Neutrophil (primary cell): ENCODE measurements around the gene OR10AD1.

Experiments
- H3K27ac ChIP-seq: fragments of 200-600 bp; sonication (generic); 2 replicates; pipeline ENCODE4 v1.5.1; 2016; ENCODE audit warnings: mild to moderate bottlenecking, moderate library complexity
- H3K27me3 ChIP-seq: fragments of 200-600 bp; sonication (generic); 2 replicates; pipeline ENCODE4 v1.6.0; 2016; ENCODE audit warnings: mild to moderate bottlenecking
- H3K36me3 ChIP-seq: fragments of 200-600 bp; sonication (generic); 2 replicates; pipeline ENCODE4 v1.5.1; 2017
- H3K4me1 ChIP-seq, 2 experiments: fragments of 200-600 bp in 1 of 2; sonication (generic) in 1 of 2; 1 replicate in 1 of 2; 2 replicates in 1 of 2; pipeline versions ENCODE4 v1.5.1 to v1.6.1; 2013 to 2016; ENCODE audit warnings: low read depth in 1 of 2, low read length in 1 of 2, mild to moderate bottlenecking in 1 of 2, moderate library complexity in 1 of 2; ENCODE audit not compliant: control insufficient read depth in 1 of 2, insufficient read depth in 1 of 2
- H3K4me3 ChIP-seq, 2 experiments: fragments of 200-600 bp in 1 of 2; sonication (generic) in 1 of 2; 1 replicate in 1 of 2; 2 replicates in 1 of 2; pipeline ENCODE4 v1.5.1; 2013 to 2016; ENCODE audit warnings: low read depth in 1 of 2, low read length in 1 of 2, mild to moderate bottlenecking in 1 of 2, moderate library complexity in 1 of 2
- H3K9me3 ChIP-seq: fragments of 200-600 bp; sonication (generic); 2 replicates; pipeline ENCODE4 v1.5.1; 2016
- TF ChIP-seq, protein P1 (sequence below): fragments of 200-600 bp; sonication (generic); IDR thresholded peaks from 2 replicates; pipeline ENCODE4 v1.5.1; 2016; ENCODE audit warnings: antibody characterized with exemption

The OR10AD1 gene

DNA sequence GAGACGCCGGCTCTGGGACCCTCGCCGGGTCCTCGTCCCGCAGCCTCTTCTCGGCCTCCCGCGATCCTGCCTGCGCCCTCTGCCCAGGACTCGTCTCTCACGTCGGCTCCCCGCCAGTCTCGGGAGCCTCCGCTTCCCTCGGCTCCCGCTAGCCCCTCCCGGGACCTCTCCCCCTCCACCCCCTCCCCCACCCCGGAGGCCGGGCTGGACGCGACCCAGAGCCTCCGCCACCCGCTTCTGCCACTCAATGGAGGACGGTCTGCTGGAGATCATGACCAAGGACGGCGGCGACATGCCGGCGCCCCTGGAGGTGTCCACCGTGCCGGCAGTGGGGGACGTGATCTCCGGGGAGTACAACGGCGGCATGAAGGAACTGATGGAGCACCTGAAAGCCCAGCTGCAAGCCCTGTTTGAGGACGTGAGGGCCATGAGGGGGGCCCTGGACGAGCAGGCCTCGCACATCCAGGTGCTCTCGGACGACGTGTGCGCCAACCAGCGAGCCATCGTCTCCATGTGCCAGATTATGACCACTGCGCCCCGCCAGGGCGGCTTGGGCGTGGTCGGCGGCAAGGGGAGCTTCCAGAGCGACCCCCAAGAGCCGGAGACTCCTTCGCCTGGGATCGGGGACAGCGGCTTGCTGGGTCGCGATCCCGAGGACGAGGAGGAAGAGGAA, 19.1 kb downstream of the OR10AD1 start:
- no peak overlapping the region for H3K27ac ChIP-seq
- H3K36me3 ChIP-seq: no peaks in the 10 kb centered on the region
- peak overlapping the region; percentile 72 to 81 for H3K4me3 ChIP-seq
- peaks cover 100% of the 10 kb centered on the region for H3K27me3 ChIP-seq
- H3K9me3 ChIP-seq: no peaks in the 10 kb centered on the region
- TF ChIP-seq, protein P1, sequence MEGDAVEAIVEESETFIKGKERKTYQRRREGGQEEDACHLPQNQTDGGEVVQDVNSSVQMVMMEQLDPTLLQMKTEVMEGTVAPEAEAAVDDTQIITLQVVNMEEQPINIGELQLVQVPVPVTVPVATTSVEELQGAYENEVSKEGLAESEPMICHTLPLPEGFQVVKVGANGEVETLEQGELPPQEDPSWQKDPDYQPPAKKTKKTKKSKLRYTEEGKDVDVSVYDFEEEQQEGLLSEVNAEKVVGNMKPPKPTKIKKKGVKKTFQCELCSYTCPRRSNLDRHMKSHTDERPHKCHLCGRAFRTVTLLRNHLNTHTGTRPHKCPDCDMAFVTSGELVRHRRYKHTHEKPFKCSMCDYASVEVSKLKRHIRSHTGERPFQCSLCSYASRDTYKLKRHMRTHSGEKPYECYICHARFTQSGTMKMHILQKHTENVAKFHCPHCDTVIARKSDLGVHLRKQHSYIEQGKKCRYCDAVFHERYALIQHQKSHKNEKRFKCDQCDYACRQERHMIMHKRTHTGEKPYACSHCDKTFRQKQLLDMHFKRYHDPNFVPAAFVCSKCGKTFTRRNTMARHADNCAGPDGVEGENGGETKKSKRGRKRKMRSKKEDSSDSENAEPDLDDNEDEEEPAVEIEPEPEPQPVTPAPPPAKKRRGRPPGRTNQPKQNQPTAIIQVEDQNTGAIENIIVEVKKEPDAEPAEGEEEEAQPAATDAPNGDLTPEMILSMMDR: no peak
- H3K4me1 ChIP-seq: peaks cover 14 to 23% of the 10 kb centered on the region in 2 experiments

DNA sequence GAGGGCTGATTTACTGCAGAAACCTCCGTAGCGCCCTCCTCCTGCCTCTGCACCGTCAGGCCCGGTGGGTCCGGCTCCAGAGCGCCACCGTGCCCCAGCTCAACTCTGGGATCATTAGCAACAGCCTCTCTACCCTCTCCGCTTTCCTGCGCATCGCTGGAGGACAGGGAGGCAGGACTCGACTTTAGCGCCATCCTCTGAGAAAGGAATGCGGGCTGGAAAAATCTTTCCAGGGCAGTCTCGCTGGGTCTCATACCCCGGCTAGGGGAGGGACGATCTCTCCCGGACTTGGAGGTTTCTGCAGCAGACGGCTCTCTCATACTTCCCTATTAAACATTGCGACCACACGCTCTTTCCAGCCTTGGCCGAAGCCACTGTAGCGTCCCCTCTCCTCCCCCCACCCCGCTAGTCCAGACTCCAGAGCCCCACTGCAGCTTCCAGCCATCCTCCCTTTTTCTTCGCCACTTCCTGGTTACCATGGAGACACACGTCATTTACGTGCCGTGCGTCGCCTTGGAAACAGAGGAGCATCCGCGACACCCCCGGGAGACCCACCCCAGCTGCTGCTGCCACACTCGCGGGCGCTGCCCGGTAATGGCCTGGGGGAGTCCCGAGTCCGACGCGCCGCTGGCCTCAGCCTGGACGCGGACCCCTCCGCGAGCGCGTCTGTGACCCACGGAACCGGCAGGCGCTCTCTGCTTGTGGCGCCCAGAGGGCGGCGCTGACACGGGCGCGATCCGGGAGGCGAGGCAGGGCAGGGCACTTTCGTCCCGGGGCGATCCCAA, 19.8 kb downstream of the OR10AD1 start, which contains the start of gene CCDC184:
Gene CCDC184 (plus strand): TSS at position 554 of the 785 bp plus-strand sequence. CDS start 479 bp downstream, outside the sequence.
- no peaks in the 10 kb centered on the region for H3K36me3 ChIP-seq
- peak within 1 kb of the TSS; percentile 72 to 81 for H3K4me3 ChIP-seq
- peaks cover 14 to 23% of the 10 kb centered on the region in 2 experiments for H3K4me1 ChIP-seq
- H3K9me3 ChIP-seq: no peaks in the 10 kb centered on the region
- TF ChIP-seq, protein P1: no peak
- H3K27ac ChIP-seq: no peak within 1 kb of the TSS
- peaks cover 100% of the 10 kb centered on the region for H3K27me3 ChIP-seq

DNA sequence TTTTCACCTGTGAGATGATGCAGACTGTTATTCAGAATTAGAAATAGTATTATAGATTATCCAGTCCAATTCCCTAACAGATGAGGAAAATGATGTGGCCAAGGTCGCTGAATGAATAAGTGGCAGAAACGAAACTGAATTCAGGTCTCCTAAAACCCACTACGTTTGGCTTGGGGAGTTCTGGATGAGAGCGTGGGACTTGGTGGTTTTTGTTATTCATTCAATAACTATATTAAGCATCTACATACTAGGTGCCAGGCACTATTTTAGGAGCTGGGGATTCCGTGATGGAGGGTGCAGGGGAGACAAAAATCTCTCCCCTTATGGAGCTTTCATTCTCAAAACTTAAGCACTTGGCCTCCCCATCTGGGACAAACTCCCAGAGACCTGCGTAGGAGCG, 20.5 kb downstream of the OR10AD1 start:
- Histone ChIP-seq H3K9me3 (no peaks in the 10 kb centered on the region), H3K36me3 (no peaks in the 10 kb centered on the region), H3K4me3 (peak overlapping the region; percentile 72 to 81), H3K27ac (no peak overlapping the region), H3K4me1 (peaks cover 14 to 23% of the 10 kb centered on the region in 2 experiments), H3K27me3 (peaks cover 100% of the 10 kb centered on the region)
- TF ChIP-seq, protein P1: no peak

DNA sequence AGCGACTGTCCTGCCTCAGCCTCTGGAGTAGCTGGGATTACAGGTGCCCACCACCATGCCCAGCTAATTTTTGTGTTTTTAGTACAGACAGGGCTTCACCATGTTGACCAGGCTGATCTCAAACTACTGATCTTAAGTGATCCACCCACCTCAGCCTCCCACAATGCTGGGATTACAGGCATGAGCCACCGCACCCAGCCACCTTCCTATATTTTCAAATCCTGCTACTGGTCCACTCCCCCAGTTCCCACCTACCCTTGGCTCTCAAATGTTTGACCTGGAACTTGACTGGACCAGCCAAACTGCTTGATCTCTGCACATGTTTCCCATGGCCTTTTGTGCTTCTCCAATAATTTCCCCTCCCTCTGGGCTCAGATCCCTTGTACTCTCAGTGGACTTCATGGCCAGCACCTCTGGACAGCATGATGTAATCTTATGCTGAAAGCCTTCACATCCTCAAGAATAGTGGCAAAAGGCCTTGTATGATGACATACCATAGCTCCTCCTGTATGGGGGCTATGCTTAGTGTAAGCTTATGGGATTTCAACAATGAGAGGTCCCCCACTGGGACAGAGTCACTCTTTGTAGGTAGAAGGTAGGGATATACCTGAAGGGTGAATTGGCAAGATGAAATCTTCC, 22.1 kb downstream of the OR10AD1 start:
- Histone ChIP-seq H3K27me3 (peaks cover 100% of the 10 kb centered on the region), H3K4me1 (peaks cover 14 to 23% of the 10 kb centered on the region in 2 experiments), H3K27ac (no peak overlapping the region), H3K9me3 (no peaks in the 10 kb centered on the region), H3K36me3 (no peaks in the 10 kb centered on the region), H3K4me3 (no peak overlapping the region)
- TF ChIP-seq, protein P1: no peak

DNA sequence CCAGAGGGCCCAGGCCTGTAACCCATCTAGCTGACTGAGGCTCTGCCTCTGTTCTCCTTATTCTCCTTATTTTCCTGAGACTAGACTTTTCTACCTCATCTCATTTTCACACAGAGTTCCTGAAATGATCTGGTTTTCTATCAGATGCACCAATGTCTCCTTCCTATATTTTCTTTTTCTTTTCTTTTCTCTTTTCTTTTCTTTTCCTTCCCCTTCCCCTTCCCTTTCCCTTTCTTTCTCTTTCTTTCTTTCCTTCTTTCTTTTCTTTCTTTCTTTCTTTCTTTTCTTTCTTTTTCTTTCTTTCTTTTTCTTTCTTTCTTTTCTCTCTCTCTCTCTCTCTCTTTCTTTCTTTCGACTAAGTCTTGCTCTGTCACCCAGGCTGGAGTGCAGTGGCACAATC, 22.7 kb downstream of the OR10AD1 start:
- no peaks in the 10 kb centered on the region for H3K36me3 ChIP-seq
- peaks cover 96% of the 10 kb centered on the region for H3K27me3 ChIP-seq
- H3K4me3 ChIP-seq: no peak overlapping the region
- peaks cover 14 to 23% of the 10 kb centered on the region in 2 experiments for H3K4me1 ChIP-seq
- H3K9me3 ChIP-seq: no peaks in the 10 kb centered on the region
- no peak overlapping the region for H3K27ac ChIP-seq
- TF ChIP-seq, protein P1: no peak
